ENCODE results near the gene SDK1. TPM values are rescaled to one million over a fixed set of nuclear protein-coding genes. Genes with fewer than 3 reads are reported as not detected.

SDK1 gene
- total and polyA plus RNA-seq, 4 donors, result 0.12 to 0.47 (median 0.36) TPM

- TF ChIP-seq RAD21 (IDR thresholded peaks at IDR 0.05), result no peak
- TF ChIP-seq SP1 (IDR thresholded peaks at IDR 0.05), result no peak
- TF ChIP-seq GABPA (IDR thresholded peaks at IDR 0.05 in 1 of 2, conservative IDR thresholded peaks at IDR 0.05 in 1 of 2), result no peak
- TF ChIP-seq FOXA1 (IDR thresholded peaks at IDR 0.05), result no peak
- TF ChIP-seq NR2F2 (IDR thresholded peaks at IDR 0.05), result no peak
- TF ChIP-seq JUND (IDR thresholded peaks at IDR 0.05), result no peak
- no peak for TF ChIP-seq CTCF (IDR thresholded peaks at IDR 0.05; ENCODE audit: low read depth, low read length, missing input control)
- TF ChIP-seq RXRA (IDR thresholded peaks at IDR 0.05), result no peak
- TF ChIP-seq HNF4G (IDR thresholded peaks at IDR 0.05), result no peak
- no peak for TF ChIP-seq HNF4A (conservative IDR thresholded peaks at IDR 0.05)
- no peak for TF ChIP-seq EGR1 (IDR thresholded peaks at IDR 0.05; ENCODE audit: low read depth in 2 of 2)
- TF ChIP-seq MAX (IDR thresholded peaks at IDR 0.05), result no peak
- no peak for TF ChIP-seq ATF3 (IDR thresholded peaks at IDR 0.05)
- TF ChIP-seq FOXA2 (IDR thresholded peaks at IDR 0.05), result no peak
- TF ChIP-seq ZBTB33 (IDR thresholded peaks at IDR 0.05), result no peak
- TF ChIP-seq TAF1 (conservative IDR thresholded peaks at IDR 0.05), result no peak
- Histone ChIP-seq H3K9ac (ENCODE audit: low read depth in 1 of 2, low read length in 2 of 2) (no peak overlapping the region), H3K4me3 (ENCODE audit: low read depth in 1 of 3, low read length in 3 of 3) (no peak overlapping the region), H3K9me3 (ENCODE audit: control insufficient read depth in 4 of 4, low read length in 3 of 4) (peaks cover 0 to 3% (median 0%) of the 10 kb centered on the region in 4 donors), H3K27me3 (ENCODE audit: control insufficient read depth in 4 of 4, insufficient read depth in 4 of 4, low read length in 3 of 4) (peaks cover 0 to 11% (median 0%) of the 10 kb centered on the region in 4 donors), H3K36me3 (ENCODE audit: control insufficient read depth in 4 of 4, insufficient read depth in 3 of 4, low read depth in 1 of 4, low read length in 3 of 4) (no peaks in the 10 kb centered on the region), H3K27ac (ENCODE audit: low read depth in 1 of 2, low read length in 2 of 2) (no peak overlapping the region), H3K4me1 (ENCODE audit: control insufficient read depth in 4 of 4, insufficient read depth in 4 of 4, low read length in 3 of 4) (no peaks in the 10 kb centered on the region)
- 85% methylated on average over 2 of the region's 2 CpGs for WGBS
- no peak for DNase-seq (ENCODE audit: low spot score)
These were observed 28.3 kb upstream of the SDK1 start for GRCh38 chr7:3272691-3273141.

GRCh38 chr7:3274131-3274530, 26.9 kb upstream of the SDK1 start:
- H3K27me3 ChIP-seq (ENCODE audit: control insufficient read depth in 4 of 4, insufficient read depth in 4 of 4, low read length in 3 of 4), result peaks cover 0 to 8% (median 0%) of the 10 kb centered on the region in 4 donors
- H3K27ac ChIP-seq (ENCODE audit: low read depth in 1 of 2, low read length in 2 of 2), result no peak overlapping the region
- peaks cover 0 to 3% (median 0%) of the 10 kb centered on the region in 4 donors for H3K9me3 ChIP-seq (ENCODE audit: control insufficient read depth in 4 of 4, low read length in 3 of 4)
- no peaks in the 10 kb centered on the region for H3K4me1 ChIP-seq (ENCODE audit: control insufficient read depth in 4 of 4, insufficient read depth in 4 of 4, low read length in 3 of 4)
- H3K4me3 ChIP-seq (ENCODE audit: low read depth in 1 of 3, low read length in 3 of 3), result no peak overlapping the region
- WGBS, result 86% methylated on average over 1 of the region's 1 CpG
- no peak for DNase-seq (ENCODE audit: low spot score)
- TF ChIP-seq JUND (IDR thresholded peaks at IDR 0.05) (no peak), FOXA1 (IDR thresholded peaks at IDR 0.05) (no peak), EGR1 (IDR thresholded peaks at IDR 0.05; ENCODE audit: low read depth in 2 of 2) (no peak), CTCF (IDR thresholded peaks at IDR 0.05; ENCODE audit: low read depth, low read length, missing input control) (no peak), GABPA (IDR thresholded peaks at IDR 0.05 in 1 of 2, conservative IDR thresholded peaks at IDR 0.05 in 1 of 2) (no peak)
- no peaks in the 10 kb centered on the region for H3K36me3 ChIP-seq (ENCODE audit: control insufficient read depth in 4 of 4, insufficient read depth in 3 of 4, low read depth in 1 of 4, low read length in 3 of 4)
- H3K9ac ChIP-seq (ENCODE audit: low read depth in 1 of 2, low read length in 2 of 2), result no peak overlapping the region

Measured in liver (tissue), 9 donors.